GM23248 (cell line): ENCODE results near the gene SCAI. TPM values are rescaled to one million over a fixed set of nuclear protein-coding genes. Genes with fewer than 3 reads are reported as not detected.

ENCODE experiments used
- DNase-seq: peaks from one replicate; pipeline ENCODE4 v3.0.0-alpha.2; 2015
- H2AFZ ChIP-seq: fragments of 200-600 bp; sonication (generic); 2 replicates; pipeline ENCODE4 v1.6.1; 2016; ENCODE audit warnings: antibody characterized with exemption
- H3F3A ChIP-seq: fragments of 200-600 bp; sonication (generic); 2 replicates; pipeline ENCODE4 v1.6.1; 2016; ENCODE audit warnings: mild to moderate bottlenecking, antibody characterized with exemption, mixed run types; ENCODE audit not compliant: insufficient read depth
- H3K27ac ChIP-seq: fragments of 200-600 bp; sonication (generic); 2 replicates; pipeline ENCODE4 v1.5.1; 2016; ENCODE audit warnings: mild to moderate bottlenecking
- H3K27me3 ChIP-seq: fragments of 200-600 bp; sonication (generic); replicated peaks from 2 replicates; pipeline ENCODE4 v1.6.1; 2016; ENCODE audit warnings: mild to moderate bottlenecking; ENCODE audit not compliant: insufficient read depth
- H3K36me3 ChIP-seq: fragments of 200-600 bp; sonication (generic); 2 replicates; pipeline ENCODE4 v1.6.1; 2016; ENCODE audit warnings: low read depth, mild to moderate bottlenecking
- H3K4me1 ChIP-seq: fragments of 200-600 bp; sonication (generic); 2 replicates; pipeline ENCODE4 v1.6.1; 2016; ENCODE audit warnings: mild to moderate bottlenecking; ENCODE audit not compliant: insufficient read depth
- H3K4me2 ChIP-seq: fragments of 200-600 bp; sonication (generic); one replicate; pipeline ENCODE4 v1.6.1; 2016; ENCODE audit warnings: mild to moderate bottlenecking; ENCODE audit not compliant: unreplicated experiment
- H3K4me3 ChIP-seq: fragments of 200-600 bp; sonication (generic); 2 replicates; pipeline ENCODE4 v1.5.1; 2016; ENCODE audit warnings: mild to moderate bottlenecking
- H3K79me2 ChIP-seq: fragments of 200-600 bp; sonication (generic); 2 replicates; pipeline ENCODE4 v1.6.1; 2016; ENCODE audit warnings: mild to moderate bottlenecking; ENCODE audit not compliant: insufficient read depth
- H3K9ac ChIP-seq: fragments of 200-600 bp; sonication (generic); 2 replicates; pipeline ENCODE4 v1.6.1; 2016; ENCODE audit warnings: mild to moderate bottlenecking
- H3K9me2 ChIP-seq: fragments of 200-600 bp; sonication (generic); 2 replicates; pipeline ENCODE4 v1.6.1; 2016; ENCODE audit warnings: mixed run types, mild to moderate bottlenecking, moderate library complexity; ENCODE audit not compliant: insufficient read depth
- H3K9me3 ChIP-seq: fragments of 200-600 bp; sonication (generic); one replicate; pipeline ENCODE4 v1.6.1; 2017; ENCODE audit warnings: low read depth
- H4K20me1 ChIP-seq: fragments of 200-600 bp; sonication (generic); 2 replicates; pipeline ENCODE4 v1.6.0; 2016; ENCODE audit not compliant: insufficient read depth
- EZH2 ChIP-seq: fragments of 200-600 bp; sonication (generic); IDR thresholded peaks from 2 replicates; pipeline ENCODE4 v1.6.1; 2018; ENCODE audit warnings: antibody characterized with exemption, mild to moderate bottlenecking; ENCODE audit not compliant: insufficient read depth, poor library complexity, severe bottlenecking
- EZH2phosphoT487 ChIP-seq: fragments of 200-600 bp; sonication (generic); IDR thresholded peaks from 2 replicates; pipeline ENCODE4 v1.6.1; 2018; ENCODE audit warnings: antibody characterized with exemption, moderate library complexity, mild to moderate bottlenecking, low read depth; ENCODE audit not compliant: insufficient read depth
- WGBS, 2 experiments: methylation state at CpG; one replicate each; pipeline ENCODE4 v1.1.6; 2015 to 2017; ENCODE audit warnings: low lambda C conversion rate in 2 of 2, low coverage in 1 of 2; ENCODE audit errors: missing lambda C conversion rate in 2 of 2; 5-methylcytosine and 5-hydroxymethylcytosine counted together
- in situ Hi-C: fragments of 300-500 bp; cut with MboI; formaldehyde crosslinking; loops from 2 replicates; pipeline ENCODE4 v1.15.0; 2020
- polyA plus RNA-seq: library from polyadenylated mRNA; unstranded; fragments of >200 nt; fragmentation: Nextera tagmentation; extraction: Ambion mirVana; gene quantifications from 2 replicates; pipeline ENCODE4 v1.2.1, GENCODE V29; 2016
- total RNA-seq: library from RNA; depleted of rRNA; stranded (reverse); fragments of >200 nt; shearing (Covaris generic); gene quantifications from 2 replicates; pipeline ENCODE4 v1.2.3, GENCODE V29; 2014

The SCAI gene
- total and polyA plus RNA-seq, 2 experiments from 2014 or later: 3.0 TPM

GRCh38 chr9:125141251-125141650 lies 2.1 kb downstream of the SCAI start:
- Histone ChIP-seq H3K79me2 (peaks cover 12% of the 10 kb centered on the region; the same call in 1 of the 2 replicates), H3K27me3 (no peaks in the 10 kb centered on the region), H4K20me1 (no peaks in the 10 kb centered on the region), H3K4me1 (peaks cover 28% of the 10 kb centered on the region), H2AFZ (no peak overlapping the region), H3K4me2 (peak overlapping the region; percentile 32), H3K9ac (no peak overlapping the region), H3K4me3 (no peak overlapping the region), H3K9me3 (no peaks in the 10 kb centered on the region), H3K27ac (0 out of 2 replicates have a peak overlapping the region, but pooled peaks have one; percentile 8), H3F3A (peaks cover 48% of the 10 kb centered on the region), H3K9me2 (no peaks in the 10 kb centered on the region), H3K36me3 (no peaks in the 10 kb centered on the region)
- peak; percentile 62 for DNase-seq
- in situ Hi-C loops: loop anchor here (25.0 kb wide), 1 partner anchor 204 kb away; the partner anchor contains the start of gene GOLGA1
- TF ChIP-seq EZH2phosphoT487 (no peak), EZH2 (no peak)
- 79 to 83% methylated on average over 3 of the region's 3 CpGs for WGBS, 2 experiments

- H3K9ac ChIP-seq: no peak overlapping the region
- H4K20me1 ChIP-seq: no peaks in the 10 kb centered on the region
- H3K4me2 ChIP-seq: peak overlapping the region; percentile 32
- no peak overlapping the region for H3K4me3 ChIP-seq
- WGBS, 2 experiments: 52 to 81% methylated on average over 1 of the region's 1 CpG
- H3K9me3 ChIP-seq: no peaks in the 10 kb centered on the region
- H3K79me2 ChIP-seq: peaks cover 17% of the 10 kb centered on the region
- TF ChIP-seq EZH2 (no peak), EZH2phosphoT487 (no peak)
- no peak overlapping the region for H2AFZ ChIP-seq
- no peaks in the 10 kb centered on the region for H3K9me2 ChIP-seq
- peaks cover 43% of the 10 kb centered on the region for H3F3A ChIP-seq
- in situ Hi-C loops: loop anchor here (25.0 kb wide), 1 partner anchor 203 kb away; the partner anchor contains the start of gene GOLGA1
- no peak for DNase-seq
- H3K4me1 ChIP-seq: peaks cover 28% of the 10 kb centered on the region
- H3K27me3 ChIP-seq: no peaks in the 10 kb centered on the region
- H3K36me3 ChIP-seq: no peaks in the 10 kb centered on the region
- H3K27ac ChIP-seq: no peak overlapping the region
Measured at GRCh38 chr9:125140576-125140975, 2.8 kb downstream of the SCAI start.

- H3K4me2 ChIP-seq: peak overlapping the region; percentile 73
Measured at GRCh38 chr9:125137200-125137599, 6.1 kb downstream of the SCAI start.

GRCh38 chr9:125134976-125135375 lies 8.4 kb downstream of the SCAI start:
- no peaks in the 10 kb centered on the region for H3K27me3 ChIP-seq
- no peaks in the 10 kb centered on the region for H3K9me3 ChIP-seq
- no peak overlapping the region for H3K27ac ChIP-seq
- in situ Hi-C loops: loop anchor here (25.0 kb wide), 1 partner anchor 198 kb away; the partner anchor contains the start of gene GOLGA1
- TF ChIP-seq EZH2: no peak
- TF ChIP-seq EZH2phosphoT487: no peak
- DNase-seq: no peak
- H3K4me2 ChIP-seq: no peak overlapping the region
- H3K4me1 ChIP-seq: peaks cover 11% of the 10 kb centered on the region
- H2AFZ ChIP-seq: no peak overlapping the region
- H3K4me3 ChIP-seq: no peak overlapping the region
- H4K20me1 ChIP-seq: no peaks in the 10 kb centered on the region
- peaks cover 46% of the 10 kb centered on the region for H3K79me2 ChIP-seq
- peaks cover 13% of the 10 kb centered on the region; the same call in 1 of the 2 replicates for H3F3A ChIP-seq
- no peaks in the 10 kb centered on the region for H3K9me2 ChIP-seq
- H3K36me3 ChIP-seq: no peaks in the 10 kb centered on the region
- no peak overlapping the region for H3K9ac ChIP-seq

More at GRCh38 chr9:125137200-125137599, 6.1 kb downstream of the SCAI start:
- Histone ChIP-seq H3K4me1 (peaks cover 28% of the 10 kb centered on the region), H3K27ac (peak overlapping the region; percentile 24; the same call in 1 of the 2 replicates), H3K9ac (no peak overlapping the region), H3K9me2 (no peaks in the 10 kb centered on the region), H3K79me2 (peaks cover 43% of the 10 kb centered on the region), H3K27me3 (no peaks in the 10 kb centered on the region), H3K9me3 (no peaks in the 10 kb centered on the region), H4K20me1 (no peaks in the 10 kb centered on the region), H2AFZ (no peak overlapping the region), H3K36me3 (no peaks in the 10 kb centered on the region), H3K4me3 (peak overlapping the region; percentile 20; the same call in 1 of the 2 replicates), H3F3A (peaks cover 23% of the 10 kb centered on the region)
- peak; percentile 68 for DNase-seq
- 20 to 26% methylated on average over 4 of the region's 4 CpGs for WGBS, 2 experiments
- in situ Hi-C loops: loop anchor here (25.0 kb wide), 1 partner anchor 200 kb away; the partner anchor contains the start of gene GOLGA1
- TF ChIP-seq EZH2: no peak
- TF ChIP-seq EZH2phosphoT487: no peak
